ENCODE results near the gene VTI1A.

DNA sequence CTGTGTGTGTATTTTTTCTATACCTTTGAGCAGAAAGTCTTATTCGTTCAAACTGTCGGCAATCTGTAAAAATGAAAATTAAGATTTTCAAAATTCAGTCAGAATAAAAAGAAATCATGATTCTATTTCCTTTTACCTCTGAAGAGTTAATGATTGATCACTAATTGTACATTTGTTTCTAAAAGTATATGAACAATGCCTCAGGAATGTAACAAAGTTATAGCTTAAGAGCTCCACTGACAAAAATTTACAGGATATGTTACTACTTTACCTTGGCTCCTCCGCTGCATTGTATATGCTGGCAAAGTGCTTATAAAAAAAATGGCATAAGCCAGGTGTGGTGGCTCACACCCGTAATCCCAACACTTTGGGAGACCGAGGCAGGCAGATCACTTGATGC lies 225.7 kb downstream of the VTI1A start:
- TF ChIP-seq EZH2 (IDR thresholded peaks at IDR 0.05) (no peak), POLR2AphosphoS5 (IDR thresholded peaks at IDR 0.05; ENCODE audit: borderline replicate concordance, low read depth, low read length) (no peak), FOXP2 (optimal IDR thresholded peaks at IDR 0.05; ENCODE audit: control extremely low read depth, extremely low read length, insufficient read depth) (no peak)

All from SK-N-MC (cell line).